Inflammatory macrophage (primary cell): ENCODE results near the gene BMERB1.
"Not testable (repeated sequence)": the region's sequence is repeated elsewhere in the genome, so short reads cannot be mapped to it uniquely, and the experiment has no call there.

Experiments
- DNase-seq, 2 donors: peaks; one replicate each; pipeline ENCODE4 v3.0.0-alpha.2; 2020 to 2022

The BMERB1 gene

DNA sequence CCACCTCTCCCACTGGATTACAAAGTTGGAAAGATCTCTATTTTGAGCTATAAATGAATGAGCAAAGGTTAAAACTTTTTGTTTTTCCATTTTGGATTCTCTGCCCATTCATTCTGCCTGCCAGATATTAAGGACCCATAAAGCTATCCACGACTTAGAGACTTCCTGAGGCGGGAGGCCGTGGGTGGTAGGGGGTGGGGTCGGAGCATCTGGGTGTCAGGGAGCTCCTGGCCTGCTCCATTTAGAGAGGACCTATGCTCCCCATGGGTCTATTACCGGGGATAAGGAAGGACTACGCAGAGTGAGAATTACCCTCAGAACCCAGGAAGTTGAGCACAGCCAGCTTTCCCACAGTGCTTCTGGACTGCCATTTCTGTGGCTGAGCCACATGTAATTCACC lies 162.7 kb downstream of the BMERB1 start:
- DNase-seq = peak; percentile 18 to 45

- DNase-seq = no peak
Measured at GRCh38 chr16:15597822-15598647, 163.6 kb downstream of the BMERB1 start.

DNA sequence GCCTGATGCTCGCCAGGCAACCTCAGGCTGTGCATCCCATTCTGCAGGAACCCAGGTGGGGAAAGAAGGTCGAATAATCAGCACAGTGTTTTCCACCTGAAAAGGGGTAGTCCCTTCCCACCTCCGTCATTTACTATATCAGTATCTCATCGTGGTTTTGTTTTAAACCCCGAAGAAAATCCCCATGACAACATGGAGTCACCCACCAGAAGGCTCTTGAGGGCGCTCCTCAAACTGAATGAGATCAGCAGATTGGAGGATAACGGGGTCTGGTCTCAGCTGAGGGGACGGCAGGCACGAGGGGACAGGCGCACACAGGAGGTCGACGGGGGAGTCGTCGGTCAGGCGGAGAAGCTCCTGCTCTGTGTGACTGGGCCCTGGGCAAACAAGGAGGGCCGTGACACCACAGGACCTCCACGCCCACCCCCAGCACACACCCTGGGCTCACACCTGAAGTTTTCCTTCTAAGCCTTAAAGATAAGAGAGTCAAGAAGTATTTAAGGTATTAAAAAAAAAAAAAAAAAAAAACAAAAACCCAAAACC lies 164.3 kb downstream of the BMERB1 start:
- no peak for DNase-seq

GRCh38 chr16:15599303-15600070 lies 165.1 kb downstream of the BMERB1 start:
- no peak for DNase-seq

GRCh38 chr16:15601212-15601879 lies 167.0 kb downstream of the BMERB1 start:
- no peak for DNase-seq

DNA sequence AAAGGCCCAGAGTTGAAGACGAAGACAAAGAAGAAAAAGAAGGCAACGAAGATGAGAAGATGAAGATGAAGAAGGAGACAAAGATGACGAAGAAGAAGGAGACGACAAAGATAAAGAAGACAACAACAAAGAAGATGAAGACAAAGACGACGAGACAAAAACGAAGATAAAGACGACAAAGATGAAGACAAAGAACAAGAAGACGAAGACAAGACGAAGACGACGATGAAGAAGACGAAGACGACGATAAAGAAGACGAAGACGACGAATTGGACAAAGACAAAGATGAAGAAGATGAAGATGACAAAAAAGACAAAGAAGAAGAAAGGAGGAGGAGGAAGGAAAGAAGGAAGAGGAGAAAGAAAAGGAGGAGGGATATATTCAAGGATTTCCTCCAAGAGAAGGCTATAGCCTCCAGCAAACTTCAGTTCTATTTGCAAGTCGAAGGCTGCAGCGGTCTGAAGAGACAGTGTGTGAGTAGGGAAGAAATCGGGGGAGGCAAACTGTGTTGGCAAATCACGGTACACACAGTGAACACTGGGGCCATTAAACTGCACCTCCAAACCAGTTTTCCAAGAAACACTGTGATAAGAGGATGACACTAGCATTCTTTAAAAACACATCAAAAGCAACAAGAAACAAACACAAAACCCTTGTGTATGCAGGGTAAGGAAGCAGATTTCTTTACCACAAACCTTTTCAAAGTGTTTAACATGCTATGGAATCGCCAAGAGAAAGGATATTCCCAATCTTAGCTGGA lies 168.1 kb downstream of the BMERB1 start:
- no peak for DNase-seq

DNA sequence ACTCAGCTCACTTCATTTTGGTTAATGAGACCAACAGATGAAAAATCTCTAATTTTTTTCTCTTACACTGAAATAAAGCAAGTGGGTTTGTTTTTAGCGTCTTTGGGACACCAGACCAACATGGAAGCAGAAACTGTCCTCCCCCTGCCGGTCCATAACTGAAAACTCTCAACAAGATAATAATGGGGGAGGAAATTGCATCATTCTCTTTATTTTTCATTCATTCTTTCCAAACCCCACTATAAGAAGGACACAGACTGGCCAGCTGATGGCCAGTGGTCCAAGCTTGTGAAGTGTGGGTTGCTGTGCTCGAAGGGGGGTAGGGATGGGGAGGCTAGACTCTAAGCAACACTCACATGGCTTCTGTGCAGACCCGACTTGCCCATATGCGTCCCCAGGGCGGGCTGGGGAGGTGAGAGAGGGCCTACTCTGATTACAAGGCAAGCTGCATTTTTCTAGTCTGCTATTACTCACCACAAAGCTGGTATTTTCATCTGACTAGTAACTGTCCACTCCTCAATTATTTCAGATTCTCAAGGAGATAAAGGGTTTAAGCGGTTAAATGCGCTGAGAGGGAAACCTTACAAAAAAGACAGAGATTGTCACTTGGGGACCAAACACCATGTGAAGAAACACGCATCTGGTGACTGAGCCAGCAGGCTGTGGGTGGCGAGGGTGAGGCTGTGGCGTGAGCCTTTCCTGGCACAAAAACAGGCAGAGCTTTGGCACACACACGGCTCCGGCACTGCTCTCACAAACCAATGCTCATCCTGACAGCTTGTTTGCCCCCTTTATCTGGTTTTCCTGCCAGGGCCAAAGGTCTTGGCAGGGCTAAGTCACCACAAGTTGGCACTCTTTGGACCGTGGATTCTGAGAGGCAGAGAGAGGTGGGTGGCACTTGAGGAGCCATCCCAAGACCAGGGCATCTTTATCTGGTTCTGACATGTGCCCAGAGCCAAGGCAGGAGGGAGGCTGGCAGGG lies 170.4 kb downstream of the BMERB1 start:
- peak; percentile 9 to 74 for DNase-seq

- DNase-seq = no peak
Measured at GRCh38 chr16:15605839-15606517, 171.6 kb downstream of the BMERB1 start.

GRCh38 chr16:15606518-15607220 lies 172.3 kb downstream of the BMERB1 start:
- DNase-seq = no peak

DNA sequence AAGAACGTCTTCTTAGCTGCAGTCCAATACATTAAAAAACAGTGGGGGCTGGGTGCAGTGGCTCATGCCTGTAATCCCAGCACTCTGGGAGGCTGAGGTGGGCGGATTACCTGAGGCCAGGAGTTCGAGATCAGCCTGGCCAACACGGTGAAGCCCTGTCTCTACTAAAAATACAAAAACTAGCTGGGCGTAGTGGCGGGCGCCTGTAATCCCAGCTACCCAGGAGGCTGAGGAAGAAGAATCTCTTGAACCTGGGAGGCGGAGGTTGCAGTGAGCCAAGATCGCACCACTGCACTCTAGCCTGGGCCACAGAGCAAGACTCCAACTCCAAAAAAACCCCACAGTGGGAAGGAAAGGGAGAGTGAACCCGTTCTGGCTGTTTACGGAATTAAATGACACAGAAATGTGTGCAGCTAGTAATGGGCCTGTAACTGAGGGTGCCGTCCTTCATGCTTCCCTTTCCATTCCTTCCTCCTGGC lies 172.9 kb downstream of the BMERB1 start:
- DNase-seq = not testable (repeated sequence)

DNA sequence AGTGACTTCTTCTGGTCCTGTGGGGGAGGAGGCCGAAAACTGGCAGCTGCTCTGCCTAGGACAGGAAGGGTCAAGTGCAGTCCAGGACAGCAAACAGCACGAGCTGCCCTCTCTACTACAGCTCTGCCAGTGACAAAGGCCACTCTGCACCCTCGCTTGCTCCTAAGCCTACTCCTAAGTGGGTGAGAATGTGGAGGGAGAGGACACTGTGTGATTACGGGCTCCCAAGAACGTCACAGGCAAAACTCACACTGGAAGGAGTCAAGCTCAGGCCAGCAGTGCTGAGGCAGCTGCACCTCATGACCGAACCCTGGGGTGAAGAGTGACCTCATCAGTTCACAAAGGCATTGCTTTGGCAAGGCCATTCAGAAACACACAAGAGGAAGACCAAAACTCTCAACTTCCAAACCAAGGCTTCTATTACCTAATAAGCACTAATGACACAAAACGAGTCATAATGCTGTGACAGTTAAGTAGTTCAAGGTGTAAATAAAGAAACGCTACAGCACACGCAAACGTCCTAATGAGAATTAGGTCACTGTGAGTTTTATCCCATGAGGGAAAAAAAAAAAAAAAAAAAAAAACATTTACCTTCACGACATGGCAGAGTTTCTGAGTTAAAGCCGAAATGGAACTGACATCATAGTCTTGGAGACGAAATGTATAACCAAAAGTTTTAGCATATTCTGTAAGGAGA lies 173.5 kb downstream of the BMERB1 start:
- peak; percentile 94 to 98 for DNase-seq

GRCh38 chr16:15608398-15609285 lies 174.3 kb downstream of the BMERB1 start:
- DNase-seq = no peak

DNA sequence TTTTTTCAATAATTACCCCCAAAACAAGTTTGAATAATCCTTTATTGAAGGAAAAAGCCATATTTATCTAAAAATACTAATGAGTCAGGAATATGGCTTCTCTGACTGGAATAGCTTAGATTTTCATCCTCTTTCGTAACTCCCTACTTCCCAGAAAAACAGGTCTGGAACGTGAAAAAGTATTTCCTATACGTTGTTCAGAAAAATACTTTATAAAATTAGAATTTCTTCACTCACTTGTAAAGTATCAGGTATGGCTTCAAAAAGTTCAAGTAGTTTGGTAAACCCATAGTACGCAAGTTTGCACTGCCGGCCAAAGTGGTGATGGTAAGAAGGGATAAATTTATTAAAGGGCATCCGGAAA lies 174.9 kb downstream of the BMERB1 start:
- DNase-seq = no peak

GRCh38 chr16:15610369-15610871 lies 176.0 kb downstream of the BMERB1 start:
- peak; percentile 37 to 73 for DNase-seq

GRCh38 chr16:15611610-15612009 lies 177.2 kb downstream of the BMERB1 start:
- no peak for DNase-seq

DNA sequence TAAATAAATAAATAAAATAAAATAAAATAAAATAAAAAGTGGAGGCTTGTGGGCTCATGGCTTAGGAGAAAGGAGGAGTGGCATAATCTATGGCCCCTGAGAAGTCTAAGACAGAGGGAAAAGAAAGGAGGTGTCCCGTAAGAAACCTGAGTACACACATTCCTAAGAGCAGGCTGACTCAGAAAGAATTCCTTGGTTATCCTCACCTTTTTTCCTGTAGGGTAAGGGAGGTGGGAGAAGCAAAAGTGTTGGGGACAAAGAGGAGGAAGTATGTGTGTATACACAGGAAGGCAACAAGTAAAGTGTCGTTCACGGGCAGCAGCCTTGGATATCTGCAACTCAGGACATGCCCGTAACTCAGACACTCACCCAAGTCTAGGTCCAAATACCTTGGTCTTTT lies 179.3 kb downstream of the BMERB1 start:
- DNase-seq = no peak

DNA sequence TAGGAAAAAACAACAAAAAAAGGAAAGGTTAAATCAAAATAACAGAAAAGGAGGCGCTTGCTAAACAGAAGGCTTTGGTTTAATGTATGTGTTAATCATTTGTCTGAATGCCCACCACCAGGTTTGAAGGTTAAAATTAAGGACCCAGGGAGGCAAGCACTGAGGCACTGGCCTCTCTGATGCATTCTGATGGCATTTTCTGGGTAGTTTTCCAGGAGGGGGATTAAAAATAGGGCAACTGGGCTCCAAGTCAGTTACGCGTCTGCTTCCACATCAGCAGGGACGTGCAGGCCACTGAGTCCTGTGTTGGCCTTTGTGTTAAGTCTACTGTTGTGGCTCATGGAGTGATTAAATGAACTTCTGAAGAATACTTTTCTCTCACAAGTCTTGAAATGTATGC lies 181.6 kb downstream of the BMERB1 start:
- DNase-seq = no peak
